CD4-positive, alpha-beta T cell treated with Interferon alpha-2 for 1 hour (primary cell): Measurements from ENCODE around the gene IL19.

Experiments
- DNase-seq, 2 donors: peaks; one replicate each; pipeline ENCODE4 v3.0.0-alpha.2; 2020 to 2022

Gene IL19

DNA sequence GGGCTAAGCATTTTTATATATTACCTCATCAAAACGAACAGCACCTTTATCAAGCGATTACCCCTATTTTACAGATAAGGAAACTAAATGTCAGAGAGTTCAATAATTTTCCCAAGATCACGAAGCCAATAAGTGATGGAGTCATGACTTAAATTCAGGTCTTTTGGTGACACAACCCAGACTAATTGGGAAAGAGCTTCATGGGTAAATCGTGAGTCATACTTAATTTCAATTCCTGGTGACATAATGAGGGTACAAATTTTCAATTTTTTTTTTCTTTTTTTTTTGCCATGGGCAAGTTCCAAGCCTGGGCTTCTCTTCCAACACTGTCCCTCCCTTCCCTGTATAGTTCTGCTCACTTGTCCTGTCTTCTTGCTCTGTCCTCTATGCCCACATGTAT, 31.8 kb downstream of the IL19 start:
- no peak for DNase-seq

DNA sequence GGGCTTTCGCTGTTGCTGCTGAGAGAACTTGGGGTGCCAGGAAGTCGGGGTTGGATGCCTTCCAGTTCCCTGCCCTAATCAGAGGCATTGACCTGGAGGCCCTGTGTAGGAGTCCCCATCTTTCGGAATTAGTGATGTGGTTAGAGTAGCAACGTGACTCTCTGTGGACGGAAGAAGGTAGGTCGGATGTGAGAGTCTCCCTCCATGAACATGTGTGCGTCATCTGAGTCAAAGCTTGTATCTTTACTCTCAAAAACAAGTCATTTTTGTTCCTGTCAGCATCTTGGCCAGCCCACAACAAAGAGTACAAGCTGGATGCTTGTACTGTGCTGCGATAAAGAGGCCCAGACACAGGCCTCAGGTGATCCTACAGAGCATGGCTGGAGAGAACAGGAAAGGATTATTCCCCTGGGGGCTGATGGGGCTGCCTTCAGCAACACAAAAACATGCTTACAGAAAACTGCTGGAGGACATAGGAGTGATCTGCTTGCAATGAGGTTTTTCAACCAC, 32.7 kb downstream of the IL19 start:
- peak; percentile 84 to 90 for DNase-seq

DNA sequence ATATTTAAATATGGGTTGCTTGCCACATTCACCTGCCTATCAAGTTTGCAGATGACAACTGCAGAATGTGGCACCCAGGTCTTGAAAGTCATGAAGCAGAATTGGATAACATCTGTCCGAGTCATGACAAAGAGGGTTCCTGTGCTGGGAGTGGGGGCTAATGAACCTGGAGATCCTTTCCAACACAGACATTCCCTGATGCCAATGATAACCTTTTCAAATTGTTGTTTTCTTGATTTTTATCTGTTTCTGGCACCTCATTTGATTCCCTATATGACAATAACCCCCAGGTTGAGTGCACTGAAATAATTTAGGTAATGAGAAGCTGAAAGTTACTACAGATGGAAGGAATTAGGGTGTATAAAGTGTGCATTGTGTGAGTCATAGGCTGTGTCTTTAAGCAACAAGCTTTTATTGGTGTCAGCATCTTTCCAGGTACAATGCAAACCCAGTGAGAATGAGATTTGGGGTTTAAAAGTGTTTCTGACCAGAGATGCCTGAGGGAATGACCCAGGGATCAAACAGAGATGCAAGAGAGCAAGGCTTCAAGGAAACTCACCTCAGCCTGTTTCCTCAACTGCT, 33.7 kb downstream of the IL19 start:
- DNase-seq: no peak

DNA sequence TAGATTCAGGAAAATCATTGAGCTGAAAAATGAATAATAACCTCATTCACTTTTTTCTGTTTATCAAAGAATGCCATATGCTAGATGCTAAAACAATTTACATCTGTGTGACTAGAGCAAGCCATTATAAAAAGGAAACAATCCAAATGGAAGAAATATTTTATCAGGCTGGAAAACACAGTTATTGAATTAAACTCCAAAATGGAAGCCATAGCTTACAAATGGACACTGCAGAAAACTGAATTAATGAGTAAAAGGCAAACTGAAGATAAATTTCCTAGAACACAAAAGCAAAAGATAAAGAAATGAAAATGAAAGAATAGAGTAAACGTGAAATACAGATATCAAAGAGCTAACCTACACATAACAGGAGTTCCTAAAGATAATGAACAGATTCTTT, 34.8 kb downstream of the IL19 start:
- no peak for DNase-seq

DNA sequence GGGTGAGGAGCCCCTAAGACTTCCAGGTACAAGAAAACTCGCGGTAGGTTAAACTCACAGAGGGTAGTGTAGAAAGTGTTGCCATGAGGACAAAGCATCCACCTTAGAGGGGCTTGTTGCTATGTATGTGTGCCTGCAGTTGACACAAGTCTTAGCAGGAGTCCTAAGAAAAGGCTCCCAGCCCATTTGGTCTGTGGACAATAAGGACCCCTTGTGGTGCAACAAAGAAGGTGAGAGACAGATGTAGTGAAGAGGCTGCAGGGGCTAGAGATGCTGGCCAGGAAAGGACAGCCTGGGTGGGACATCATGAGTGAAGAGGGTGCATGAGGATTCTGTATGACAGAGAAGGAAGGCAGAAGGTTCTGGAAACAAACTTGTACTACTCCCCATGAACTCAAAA, 38.0 kb downstream of the IL19 start:
- peak; percentile 55 to 73 for DNase-seq

DNA sequence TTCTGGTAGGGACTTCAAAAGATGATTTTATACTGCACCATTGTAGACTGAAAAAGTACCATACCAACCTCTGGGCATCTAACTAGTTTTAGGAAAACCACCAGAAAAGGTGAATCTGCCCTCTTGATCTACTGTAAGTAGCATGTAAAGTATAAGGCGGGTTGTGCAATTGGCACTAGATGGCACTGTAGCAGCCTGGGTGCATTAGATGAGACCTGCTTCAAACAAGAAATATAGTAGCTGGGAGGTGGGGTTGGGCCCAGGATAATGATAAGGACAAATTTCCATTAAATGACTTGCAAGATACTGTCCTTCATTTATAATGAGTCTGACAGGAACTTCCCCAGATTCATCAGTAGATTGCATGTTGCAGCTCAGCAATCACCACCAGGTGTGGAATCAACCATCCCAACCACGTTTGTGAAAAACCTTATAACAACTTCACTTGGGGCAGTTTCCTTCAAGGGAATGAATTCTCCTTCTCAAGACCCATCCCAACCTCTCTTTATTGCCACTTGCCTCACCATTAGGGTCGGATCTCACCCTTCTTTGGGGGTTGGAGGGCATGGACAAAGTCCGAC, 39.0 kb downstream of the IL19 start:
- peak; percentile 43 to 56 for DNase-seq

DNA sequence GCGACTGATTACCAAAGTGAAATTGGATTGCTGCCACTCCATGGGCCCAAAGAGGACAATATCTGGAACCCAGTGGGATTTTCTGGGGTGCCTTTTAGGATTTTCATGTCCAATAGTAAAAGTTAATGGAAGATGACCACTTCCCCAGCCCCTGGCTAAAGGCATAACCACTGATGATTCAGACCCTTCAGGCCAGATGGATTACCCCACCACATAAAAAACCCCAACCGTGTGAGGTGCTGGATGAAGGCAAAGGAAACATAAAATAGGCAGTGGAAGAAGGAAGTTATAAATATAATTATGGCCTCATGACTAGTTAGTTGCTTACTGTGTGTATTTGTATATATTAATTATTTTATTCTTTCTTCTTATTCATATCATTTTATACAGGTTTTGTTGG, 41.9 kb downstream of the IL19 start:
- DNase-seq: no peak

DNA sequence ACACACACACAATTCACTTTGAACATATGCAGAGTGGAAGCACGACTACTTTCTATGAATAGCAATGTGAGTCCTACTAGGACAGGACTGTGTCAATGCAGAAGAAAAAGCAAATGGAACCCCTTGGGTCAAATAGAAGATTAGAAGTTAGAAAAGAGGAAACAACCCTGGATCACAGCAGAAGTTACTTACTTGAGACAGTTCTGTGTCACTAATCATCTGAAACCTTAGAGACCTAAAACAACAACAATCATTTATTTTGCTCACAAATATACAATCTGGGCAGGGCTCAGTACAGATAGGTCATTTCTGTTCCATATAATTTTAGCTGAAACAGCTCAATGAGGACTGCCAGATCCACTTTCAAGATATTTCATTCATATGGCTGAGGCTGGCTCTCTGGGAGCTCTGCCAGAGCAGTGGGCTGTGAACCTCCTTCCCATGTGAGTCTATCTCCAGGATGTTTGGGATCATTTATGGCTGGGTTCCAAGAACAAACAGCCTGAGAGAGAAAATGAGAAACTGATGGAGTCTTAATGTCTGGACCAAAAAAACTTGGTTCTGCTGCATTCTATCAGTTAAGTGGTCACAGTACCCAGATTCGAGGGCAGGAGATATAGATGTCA, 44.3 kb downstream of the IL19 start:
- no peak for DNase-seq

DNA sequence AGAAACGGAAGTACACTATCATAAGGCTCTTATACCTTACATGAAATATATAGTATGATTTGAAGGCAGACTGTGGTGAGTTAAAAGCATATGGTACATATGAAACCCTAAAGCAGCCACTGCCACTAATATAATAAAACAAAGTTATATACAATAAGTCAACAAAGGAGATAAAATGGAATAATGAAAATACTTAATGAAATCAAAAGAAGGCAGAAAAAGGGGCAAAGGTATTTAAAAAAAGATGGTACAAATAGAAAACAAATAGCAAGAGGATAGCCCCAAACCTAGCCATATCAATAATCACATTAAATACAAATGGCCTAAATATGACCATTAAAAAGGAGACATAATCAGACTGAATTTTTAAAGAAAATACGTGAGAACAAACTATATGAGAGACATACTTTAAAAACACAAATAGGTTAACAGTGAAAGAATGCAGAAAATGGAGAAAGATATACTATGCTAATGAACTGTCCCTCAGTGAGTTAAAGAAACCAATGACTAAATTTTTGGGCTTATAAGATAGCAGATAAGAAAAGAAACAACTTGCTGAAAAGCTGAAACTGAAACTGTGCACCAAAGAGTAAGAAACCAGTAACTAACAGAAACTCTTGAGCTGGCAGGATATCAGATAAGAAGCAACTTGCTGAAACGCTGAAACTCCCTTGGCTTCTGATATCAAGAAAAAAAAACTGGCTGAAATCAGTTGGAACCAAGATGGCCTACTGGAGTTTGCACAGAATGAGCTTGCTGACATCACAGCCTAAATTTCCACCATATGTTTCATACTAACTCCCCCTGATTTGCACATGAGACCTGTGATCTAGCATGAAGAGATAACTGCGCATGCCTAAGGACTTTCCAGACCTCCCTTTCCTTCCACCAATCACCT, 46.1 kb downstream of the IL19 start:
- DNase-seq: peak; percentile 33 to 77

DNA sequence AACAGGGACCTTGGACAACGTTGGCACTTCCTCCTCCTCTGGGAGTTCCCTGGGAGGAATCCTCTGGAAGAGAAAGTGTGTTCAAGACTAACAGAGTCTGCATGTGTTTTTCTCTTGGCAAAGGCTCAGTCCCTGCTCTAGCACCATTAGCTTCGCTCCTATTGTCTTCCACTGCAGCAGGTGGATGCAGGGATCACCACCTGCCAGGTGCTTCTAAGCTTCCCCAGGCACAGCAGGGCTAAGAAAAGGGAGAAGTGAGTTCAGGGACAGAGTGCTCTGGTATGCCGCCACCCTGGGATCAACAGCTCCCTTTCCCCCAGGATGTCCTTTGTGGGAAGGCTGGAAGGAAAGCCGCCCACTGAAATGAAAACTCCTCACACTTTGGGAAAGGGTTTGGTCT, 50.9 kb downstream of the IL19 start:
- no peak for DNase-seq

DNA sequence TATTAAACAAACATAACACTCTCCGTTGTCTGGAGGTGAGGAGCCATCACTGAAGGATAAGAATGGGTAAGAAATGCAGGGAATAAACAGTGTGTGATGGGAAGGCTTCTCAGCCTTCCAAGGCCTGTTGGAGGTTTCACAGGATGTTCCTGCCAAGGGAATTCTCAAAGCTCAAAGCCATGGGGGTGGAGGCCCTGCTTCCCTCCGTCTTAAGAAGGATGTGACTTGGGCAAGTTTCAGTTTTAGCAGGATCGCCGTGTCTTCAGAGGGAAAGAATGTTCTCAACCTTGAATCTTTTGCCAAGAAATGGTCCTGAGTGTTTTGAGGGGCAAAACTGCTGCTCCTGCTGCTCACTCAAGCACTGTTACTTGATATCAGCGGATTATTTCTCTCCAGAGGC, 53.2 kb downstream of the IL19 start:
- no peak for DNase-seq

DNA sequence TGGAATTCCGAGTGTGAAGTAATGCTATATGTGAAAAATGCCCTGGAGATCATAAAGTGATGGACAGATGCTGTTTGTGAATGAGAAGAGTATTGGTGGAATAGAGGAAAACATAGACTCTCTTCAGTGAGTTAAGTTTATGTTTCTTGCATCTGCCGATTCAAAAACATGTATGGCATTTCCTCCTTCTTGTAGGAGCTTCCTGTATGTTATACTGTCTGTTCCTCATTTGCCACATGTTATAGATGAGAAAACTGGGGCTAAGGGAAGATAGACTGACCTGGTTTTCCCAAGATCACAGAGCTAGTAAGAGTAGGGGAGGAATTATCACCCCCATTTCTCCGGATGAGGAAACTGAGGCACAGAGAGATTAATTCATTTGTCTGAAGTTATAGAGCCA, 53.8 kb downstream of the IL19 start:
- DNase-seq: no peak

DNA sequence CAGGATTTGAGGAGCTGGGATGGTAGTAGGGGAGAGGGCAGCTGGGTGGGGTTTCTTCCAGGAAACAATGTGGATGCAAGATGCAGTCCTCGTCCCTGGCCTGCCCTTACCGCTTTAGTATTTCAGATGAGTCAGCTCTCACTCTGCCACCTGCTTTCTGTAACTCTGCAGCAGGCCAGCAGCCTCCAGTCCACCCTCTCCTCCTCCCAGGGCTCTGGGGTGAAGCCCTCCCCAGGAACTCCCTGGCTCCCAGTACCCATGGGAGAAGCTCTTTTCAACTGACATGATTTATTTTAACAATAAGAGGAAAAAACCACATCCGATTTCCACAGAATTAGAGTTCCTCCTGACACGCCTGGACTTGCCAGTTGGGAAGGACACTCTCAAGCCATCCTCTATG, 55.8 kb downstream of the IL19 start:
- DNase-seq: no peak

DNA sequence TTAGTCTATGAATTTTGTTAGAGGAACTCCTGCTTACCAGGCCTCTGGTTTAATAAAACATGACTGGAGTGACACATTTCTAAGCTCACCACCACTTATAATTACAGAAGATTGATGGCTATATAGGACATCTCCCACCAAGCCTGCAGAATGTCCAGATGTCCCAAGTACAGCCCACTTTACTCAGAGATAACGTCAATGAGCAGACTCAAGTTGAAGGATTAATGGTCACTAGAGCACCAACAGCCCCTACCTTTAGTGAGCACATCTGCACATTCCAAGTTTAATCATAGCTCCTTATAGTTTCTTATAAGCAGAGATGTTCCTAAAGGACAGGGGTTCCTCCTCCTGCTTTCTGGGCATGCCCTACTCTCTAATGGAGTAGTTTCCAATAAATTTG, 57.5 kb downstream of the IL19 start:
- no peak for DNase-seq

DNA sequence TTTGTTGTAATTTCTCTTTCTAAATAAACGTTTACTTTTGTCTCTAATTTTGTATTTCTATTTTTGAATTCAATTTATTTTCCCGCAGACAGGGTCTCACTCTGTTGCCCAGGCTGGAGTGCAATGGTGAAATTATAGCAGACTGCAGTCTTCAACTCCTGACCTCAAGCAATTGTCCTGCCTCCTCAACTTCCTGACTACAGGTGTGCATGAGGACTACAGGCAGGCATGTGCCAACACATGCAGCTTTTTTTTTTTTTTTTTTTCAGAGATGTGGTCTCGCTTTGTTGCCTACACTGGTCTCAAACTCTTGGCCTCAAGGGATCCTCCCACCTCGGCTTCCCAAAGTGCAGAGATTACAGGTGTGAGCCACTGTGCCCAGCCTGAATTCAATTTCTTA, 58.2 kb downstream of the IL19 start:
- DNase-seq: no peak

DNA sequence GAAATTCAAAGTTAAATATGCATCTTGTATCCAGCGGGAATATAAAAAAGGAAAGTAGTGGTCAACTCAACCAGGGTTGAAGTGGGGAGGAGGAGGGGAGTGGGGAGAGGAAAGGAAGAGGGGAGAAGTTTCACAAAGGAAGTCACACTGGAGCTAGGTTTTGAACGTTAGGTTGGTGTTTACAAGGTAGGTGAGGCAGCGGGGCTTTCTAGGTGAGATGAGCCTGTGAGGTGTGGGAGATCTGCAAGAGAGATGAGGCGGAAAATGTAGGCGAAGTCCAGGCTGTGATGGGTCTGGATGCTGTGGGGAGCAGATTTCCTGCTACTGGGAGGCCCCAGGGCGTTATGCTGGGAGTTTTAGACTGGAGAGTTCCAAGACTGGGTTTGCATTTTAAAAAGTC, 58.7 kb downstream of the IL19 start:
- peak in 1 of 2 donors; percentile 28 for DNase-seq

DNA sequence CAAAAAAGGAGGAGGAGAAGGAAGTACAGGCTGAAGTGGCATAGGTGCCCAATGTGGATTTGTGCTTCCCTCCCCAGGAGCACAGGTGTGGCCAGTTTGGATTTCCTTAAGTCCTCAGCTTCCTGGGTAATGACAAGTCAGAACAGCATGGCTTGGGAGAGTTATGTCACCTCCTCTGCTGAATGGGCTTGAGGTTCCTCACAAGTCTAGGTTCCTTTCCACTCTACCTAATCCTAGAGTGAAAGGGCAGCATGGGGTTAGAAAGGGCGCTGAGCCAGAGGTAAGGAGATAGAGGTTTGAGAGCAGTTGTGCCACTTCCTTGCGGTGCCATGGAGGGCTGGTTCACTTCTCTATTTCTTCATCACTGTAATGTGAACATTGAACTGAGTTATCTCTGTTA, 59.3 kb downstream of the IL19 start:
- no peak for DNase-seq

DNA sequence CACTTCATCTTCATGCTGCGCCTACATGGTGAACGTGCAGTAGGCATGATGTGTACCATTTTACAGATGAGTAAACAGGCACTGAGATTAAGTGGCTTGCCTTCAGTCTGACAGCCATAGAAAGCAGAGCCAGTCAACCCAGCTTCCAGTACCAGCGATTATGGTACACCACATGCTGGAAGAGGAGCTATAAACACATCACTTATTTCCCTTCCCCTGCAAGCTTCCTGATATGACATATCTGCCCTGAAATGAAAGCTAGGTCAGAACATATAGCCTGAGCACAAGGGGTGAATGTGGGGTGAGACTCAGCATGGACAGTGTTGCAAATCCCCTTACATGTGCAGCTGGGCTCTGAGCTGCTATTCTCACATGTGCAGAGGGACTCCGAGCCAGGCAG, 61.1 kb downstream of the IL19 start:
- no peak for DNase-seq

DNA sequence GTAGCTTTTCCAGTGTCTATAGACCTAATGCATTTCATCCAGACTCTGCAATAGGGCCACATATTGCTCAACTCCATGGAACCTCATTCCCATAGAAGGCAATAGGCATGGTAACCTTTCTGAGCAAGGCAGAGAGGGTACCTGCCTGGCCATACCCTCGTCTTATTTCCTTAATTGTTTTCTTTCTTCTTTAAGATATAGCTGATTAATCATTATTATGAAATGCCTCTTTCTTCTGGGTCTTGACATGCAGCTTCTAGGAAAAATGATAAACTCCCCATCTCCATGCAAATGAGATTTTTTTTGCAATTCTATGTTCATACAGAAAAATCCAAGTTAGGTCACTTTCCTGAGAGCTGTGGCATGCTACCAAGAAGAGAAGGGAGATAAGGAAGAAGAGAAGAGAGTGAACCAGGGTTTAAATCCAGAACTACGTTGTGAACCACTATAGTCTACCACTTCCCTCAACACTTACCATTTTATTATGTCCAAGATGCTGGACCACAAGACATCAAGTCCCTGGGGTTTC, 61.8 kb downstream of the IL19 start:
- no peak for DNase-seq

DNA sequence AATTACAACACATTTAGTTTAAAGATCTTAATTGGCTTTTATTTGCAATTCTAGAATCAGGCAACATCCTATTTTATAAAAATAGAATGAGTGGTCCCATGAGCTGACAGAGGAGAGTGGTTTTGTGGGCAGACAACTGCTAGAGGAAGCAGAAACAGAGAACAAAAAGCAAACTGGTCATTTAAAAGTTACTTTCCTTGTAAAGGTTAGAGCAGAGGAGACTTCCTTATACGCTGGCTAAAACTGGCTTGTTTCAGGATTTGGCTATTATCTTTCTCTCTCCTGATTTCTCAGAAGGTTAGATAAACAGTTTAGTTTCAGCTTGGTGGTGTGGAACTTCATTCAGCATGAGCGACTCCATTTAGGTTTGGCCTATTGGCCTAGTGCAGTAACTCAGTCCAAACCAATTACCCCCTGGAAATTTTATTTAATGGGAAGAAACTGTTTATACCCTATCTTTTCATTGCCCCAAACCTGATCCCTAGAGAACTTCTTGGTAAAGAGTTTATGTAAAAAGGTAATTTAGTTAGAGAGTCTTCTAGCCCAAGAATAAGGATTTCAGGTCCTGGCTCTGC, 62.6 kb downstream of the IL19 start:
- no peak for DNase-seq

DNA sequence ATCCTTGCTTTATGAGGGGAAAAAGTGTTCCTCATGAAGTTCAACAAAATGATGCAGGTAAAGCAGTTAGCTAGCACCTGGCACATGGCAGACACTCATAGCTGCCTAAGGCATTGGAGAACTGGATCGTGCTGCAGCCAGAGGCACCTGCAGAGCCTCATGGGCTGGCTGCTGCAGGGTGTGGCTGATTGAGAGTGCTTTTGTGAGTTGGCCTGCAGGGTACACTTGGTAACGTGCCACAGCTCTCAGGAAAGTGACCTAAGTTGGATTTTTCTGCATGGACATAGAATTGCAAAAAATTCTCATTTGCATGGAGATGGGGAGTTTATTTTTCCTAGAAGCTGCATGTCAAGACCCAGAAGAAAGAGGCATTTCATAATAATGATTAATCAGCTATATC, 63.2 kb downstream of the IL19 start:
- no peak for DNase-seq

DNA sequence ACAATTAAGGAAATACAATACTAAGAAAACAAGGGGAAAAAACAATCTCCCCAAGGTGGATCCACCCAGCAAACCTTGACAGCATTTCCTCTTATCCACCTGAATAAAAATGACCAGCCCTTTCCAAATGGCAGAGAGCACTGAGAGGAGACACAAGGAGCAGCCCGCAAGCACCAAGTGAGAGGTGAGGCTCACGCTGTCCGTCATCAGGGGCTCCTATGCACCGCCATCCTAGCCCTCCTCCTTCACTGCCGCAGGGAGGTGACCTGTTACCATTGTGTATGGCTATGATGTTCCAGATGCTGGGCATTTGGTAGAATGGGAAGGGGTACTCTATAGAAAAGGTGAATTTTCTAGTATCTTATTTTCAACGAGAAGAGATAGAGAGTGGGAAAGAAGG, 63.6 kb downstream of the IL19 start:
- no peak for DNase-seq

DNA sequence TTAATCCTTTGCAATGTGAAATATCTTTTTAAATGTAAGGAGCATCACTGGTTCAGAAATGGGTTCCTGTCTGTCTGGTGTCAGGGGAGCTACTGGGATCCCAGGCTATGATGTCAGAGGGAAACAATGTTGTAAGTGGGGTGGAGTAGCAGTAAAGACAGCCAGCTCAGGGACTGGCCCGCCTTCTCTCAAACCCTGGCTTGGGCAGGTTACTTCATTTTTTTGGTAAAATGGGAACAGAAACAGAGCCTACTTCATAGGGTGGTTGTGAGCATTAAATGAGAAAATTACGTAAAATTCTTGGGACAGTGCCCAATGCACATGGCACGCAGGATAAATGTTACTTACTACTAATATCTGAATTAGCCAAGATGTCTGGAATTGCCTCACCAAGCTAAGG, 64.1 kb downstream of the IL19 start:
- DNase-seq: peak in 1 of 2 donors; percentile 55
